CD4-positive, alpha-beta T cell treated with Interleukin-6 at 100 ng/mL for 8 hours (primary cell): Measurements from ENCODE around the gene FLYWCH1.

Experiments
- DNase-seq: peaks from one replicate; pipeline ENCODE4 v3.0.0-alpha.2; 2020; ENCODE audit warnings: mixed read lengths, low spot score

The FLYWCH1 gene

GRCh38 chr16:2911638-2912329 is at the start of gene FLYWCH1:
Gene FLYWCH1 (plus strand): TSS chr16:2911931. CDS start chr16:2929686, 17,755 bp downstream.
- peak; percentile 97 for DNase-seq

GRCh38 chr16:2865651-2866050 is 46.1 kb upstream of the FLYWCH1 start:
- no peak for DNase-seq

- DNase-seq, result no peak
These were observed 45.3 kb upstream of the FLYWCH1 start for GRCh38 chr16:2866431-2866830.

- DNase-seq, result no peak
These were observed 44.1 kb upstream of the FLYWCH1 start for GRCh38 chr16:2867661-2867986.

- DNase-seq, result peak; percentile 92
These were observed 43.5 kb upstream of the FLYWCH1 start for GRCh38 chr16:2867987-2868789.

GRCh38 chr16:2871926-2872325 is 39.8 kb upstream of the FLYWCH1 start:
- no peak for DNase-seq

GRCh38 chr16:2874032-2874911 is 37.5 kb upstream of the FLYWCH1 start:
- no peak for DNase-seq

GRCh38 chr16:2874912-2875362 is 36.8 kb upstream of the FLYWCH1 start:
- DNase-seq, result peak; percentile 71

- DNase-seq, result no peak
These were observed 31.8 kb upstream of the FLYWCH1 start for GRCh38 chr16:2879854-2880508.

GRCh38 chr16:2881783-2882649 is 29.7 kb upstream of the FLYWCH1 start:
- DNase-seq, result no peak

- DNase-seq, result peak; percentile 99
These were observed 28.9 kb upstream of the FLYWCH1 start, which contains the start of gene FLYWCH2 for GRCh38 chr16:2882650-2883457. Gene FLYWCH2 (plus strand): TSS chr16:2883215. CDS start chr16:2896450, 13,235 bp downstream.

GRCh38 chr16:2883458-2883908 is 28.2 kb upstream of the FLYWCH1 start:
- no peak for DNase-seq

- no peak for DNase-seq
These were observed 27.7 kb upstream of the FLYWCH1 start for GRCh38 chr16:2884041-2884451.

- DNase-seq, result no peak
These were observed 17.5 kb upstream of the FLYWCH1 start for GRCh38 chr16:2894231-2894630.

GRCh38 chr16:2895813-2896212 is 15.9 kb upstream of the FLYWCH1 start:
- no peak for DNase-seq

GRCh38 chr16:2896480-2897010 is 15.2 kb upstream of the FLYWCH1 start:
- no peak for DNase-seq

- DNase-seq, result no peak
These were observed 14.6 kb upstream of the FLYWCH1 start for GRCh38 chr16:2897110-2897509.

GRCh38 chr16:2898831-2899563 is 12.7 kb upstream of the FLYWCH1 start:
- DNase-seq, result no peak

GRCh38 chr16:2899564-2900072 is 12.1 kb upstream of the FLYWCH1 start:
- no peak for DNase-seq
